IMR-90 (cell line): Measurements from ENCODE around the gene CR1L.

Experiments
- CEBPB ChIP-seq: IDR thresholded peaks from 2 replicates; pipeline ENCODE4 v1.6.1; 2012; ENCODE audit warnings: low read depth, low read length, improper control_type of control experiment
- POLR2A ChIP-seq: IDR thresholded peaks from 2 replicates; pipeline ENCODE4 v1.6.1; 2012; ENCODE audit warnings: mild to moderate bottlenecking, low read depth, low read length
- RFX5 ChIP-seq: IDR thresholded peaks from 2 replicates; pipeline ENCODE4 v1.8.0; 2012; ENCODE audit warnings: low read depth, mild to moderate bottlenecking, low read length, moderate library complexity
- SMC3 ChIP-seq: fragments of 150-350 bp; IDR thresholded peaks from 2 replicates; pipeline ENCODE4 v1.6.1; 2016; ENCODE audit warnings: low read depth, mild to moderate bottlenecking, antibody characterized with exemption, low read length, moderate library complexity
- TF ChIP-seq, protein P1 (sequence below): conservative IDR thresholded peaks from 2 replicates; pipeline ENCODE4 v1.5.1; 2012; ENCODE audit warnings: mild to moderate bottlenecking, low read depth, low read length, improper control_type of control experiment

DNA sequence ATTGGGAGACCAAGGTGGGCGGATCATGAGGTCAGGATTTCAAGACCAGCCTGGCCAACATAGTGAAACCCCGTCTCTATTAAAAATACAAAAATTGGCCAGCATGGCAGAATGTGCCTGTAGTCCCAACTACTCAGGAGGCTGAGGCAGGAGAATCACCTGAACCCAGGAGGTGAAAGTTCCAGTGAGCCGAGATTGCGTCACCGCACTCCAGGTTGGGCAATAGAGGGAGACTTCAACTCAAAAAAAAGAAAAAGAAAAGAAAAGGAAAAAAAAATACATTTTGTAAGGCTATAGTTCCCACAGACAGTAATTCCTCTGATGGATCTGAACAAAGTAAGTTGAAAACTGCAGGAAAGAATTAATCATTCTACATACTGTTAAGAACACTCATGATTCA is 58.8 kb downstream of the CR1L start:
- no peak for TF ChIP-seq RFX5
- TF ChIP-seq, protein P1, sequence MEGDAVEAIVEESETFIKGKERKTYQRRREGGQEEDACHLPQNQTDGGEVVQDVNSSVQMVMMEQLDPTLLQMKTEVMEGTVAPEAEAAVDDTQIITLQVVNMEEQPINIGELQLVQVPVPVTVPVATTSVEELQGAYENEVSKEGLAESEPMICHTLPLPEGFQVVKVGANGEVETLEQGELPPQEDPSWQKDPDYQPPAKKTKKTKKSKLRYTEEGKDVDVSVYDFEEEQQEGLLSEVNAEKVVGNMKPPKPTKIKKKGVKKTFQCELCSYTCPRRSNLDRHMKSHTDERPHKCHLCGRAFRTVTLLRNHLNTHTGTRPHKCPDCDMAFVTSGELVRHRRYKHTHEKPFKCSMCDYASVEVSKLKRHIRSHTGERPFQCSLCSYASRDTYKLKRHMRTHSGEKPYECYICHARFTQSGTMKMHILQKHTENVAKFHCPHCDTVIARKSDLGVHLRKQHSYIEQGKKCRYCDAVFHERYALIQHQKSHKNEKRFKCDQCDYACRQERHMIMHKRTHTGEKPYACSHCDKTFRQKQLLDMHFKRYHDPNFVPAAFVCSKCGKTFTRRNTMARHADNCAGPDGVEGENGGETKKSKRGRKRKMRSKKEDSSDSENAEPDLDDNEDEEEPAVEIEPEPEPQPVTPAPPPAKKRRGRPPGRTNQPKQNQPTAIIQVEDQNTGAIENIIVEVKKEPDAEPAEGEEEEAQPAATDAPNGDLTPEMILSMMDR, result no peak
- TF ChIP-seq POLR2A, result no peak
- TF ChIP-seq SMC3, result no peak
- peak; percentile 65 for TF ChIP-seq CEBPB
